HL-60 (cell line): Measurements from ENCODE around the gene ZNF440.

Experiments
- CTCF ChIP-seq: IDR thresholded peaks from one replicate; pipeline ENCODE4 v1.5.1; 2011; ENCODE audit warnings: low read length, control low read depth, inconsistent platforms; ENCODE audit not compliant: insufficient read depth
- POLR2AphosphoS5 ChIP-seq: IDR thresholded peaks from 2 replicates; pipeline ENCODE4 v1.6.1; 2012; ENCODE audit warnings: low read depth
- SPI1 ChIP-seq: IDR thresholded peaks from 2 replicates; pipeline ENCODE4 v1.6.1; 2012; ENCODE audit warnings: low read depth, mild to moderate bottlenecking, borderline replicate concordance
- TF ChIP-seq, protein P1 (sequence below): IDR thresholded peaks from 2 replicates; pipeline ENCODE4 v1.6.1; 2012; ENCODE audit warnings: low read depth; ENCODE audit not compliant: insufficient replicate concordance

DNA sequence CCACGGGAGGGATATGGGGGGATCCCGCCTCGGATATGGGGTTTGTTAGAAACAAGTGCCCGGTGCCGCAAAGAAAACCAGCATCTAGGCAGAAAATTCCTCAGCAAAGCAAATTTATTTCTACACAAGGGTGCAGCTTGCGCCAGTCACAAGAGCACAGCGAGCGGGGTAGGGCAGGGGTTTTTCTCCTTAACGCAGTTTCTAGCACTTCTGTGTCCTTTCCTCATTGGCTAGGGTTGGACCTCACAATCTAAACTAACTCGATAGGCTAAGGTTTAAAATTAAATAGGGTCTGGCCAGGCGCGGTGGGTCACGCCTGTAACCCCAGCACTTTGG lies 595 bp downstream of the ZNF440 start:
- TF ChIP-seq CTCF (no peak), POLR2AphosphoS5 (no peak), SPI1 (no peak)
- TF ChIP-seq, protein P1, sequence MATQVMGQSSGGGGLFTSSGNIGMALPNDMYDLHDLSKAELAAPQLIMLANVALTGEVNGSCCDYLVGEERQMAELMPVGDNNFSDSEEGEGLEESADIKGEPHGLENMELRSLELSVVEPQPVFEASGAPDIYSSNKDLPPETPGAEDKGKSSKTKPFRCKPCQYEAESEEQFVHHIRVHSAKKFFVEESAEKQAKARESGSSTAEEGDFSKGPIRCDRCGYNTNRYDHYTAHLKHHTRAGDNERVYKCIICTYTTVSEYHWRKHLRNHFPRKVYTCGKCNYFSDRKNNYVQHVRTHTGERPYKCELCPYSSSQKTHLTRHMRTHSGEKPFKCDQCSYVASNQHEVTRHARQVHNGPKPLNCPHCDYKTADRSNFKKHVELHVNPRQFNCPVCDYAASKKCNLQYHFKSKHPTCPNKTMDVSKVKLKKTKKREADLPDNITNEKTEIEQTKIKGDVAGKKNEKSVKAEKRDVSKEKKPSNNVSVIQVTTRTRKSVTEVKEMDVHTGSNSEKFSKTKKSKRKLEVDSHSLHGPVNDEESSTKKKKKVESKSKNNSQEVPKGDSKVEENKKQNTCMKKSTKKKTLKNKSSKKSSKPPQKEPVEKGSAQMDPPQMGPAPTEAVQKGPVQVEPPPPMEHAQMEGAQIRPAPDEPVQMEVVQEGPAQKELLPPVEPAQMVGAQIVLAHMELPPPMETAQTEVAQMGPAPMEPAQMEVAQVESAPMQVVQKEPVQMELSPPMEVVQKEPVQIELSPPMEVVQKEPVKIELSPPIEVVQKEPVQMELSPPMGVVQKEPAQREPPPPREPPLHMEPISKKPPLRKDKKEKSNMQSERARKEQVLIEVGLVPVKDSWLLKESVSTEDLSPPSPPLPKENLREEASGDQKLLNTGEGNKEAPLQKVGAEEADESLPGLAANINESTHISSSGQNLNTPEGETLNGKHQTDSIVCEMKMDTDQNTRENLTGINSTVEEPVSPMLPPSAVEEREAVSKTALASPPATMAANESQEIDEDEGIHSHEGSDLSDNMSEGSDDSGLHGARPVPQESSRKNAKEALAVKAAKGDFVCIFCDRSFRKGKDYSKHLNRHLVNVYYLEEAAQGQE = no peak
